Measurements from ENCODE around the gene R3HDM2.
"Not testable (repeated sequence)": the region's sequence is repeated elsewhere in the genome, so short reads cannot be mapped to it uniquely, and the experiment has no call there.

Gene R3HDM2

GRCh38 chr12:57329219-57329618, 101.6 kb downstream of the R3HDM2 start:
- DNase-seq (ENCODE audit: low spot score), result no peak

- no peak for DNase-seq (ENCODE audit: low spot score)
Observed at GRCh38 chr12:57325395-57325794, 105.4 kb downstream of the R3HDM2 start.

GRCh38 chr12:57323416-57323815, 107.4 kb downstream of the R3HDM2 start:
- no peak for DNase-seq (ENCODE audit: low spot score)

- no peak for DNase-seq (ENCODE audit: low spot score)
Observed at GRCh38 chr12:57320639-57321038, 110.2 kb downstream of the R3HDM2 start.

- DNase-seq (ENCODE audit: low spot score), result no peak
Observed at GRCh38 chr12:57319678-57320469, 111.0 kb downstream of the R3HDM2 start.

- no peak for DNase-seq (ENCODE audit: low spot score)
Observed at GRCh38 chr12:57315681-57316080, 115.2 kb downstream of the R3HDM2 start.

GRCh38 chr12:57312287-57312686, 118.6 kb downstream of the R3HDM2 start:
- DNase-seq (ENCODE audit: low spot score), result not testable (repeated sequence)

- DNase-seq (ENCODE audit: low spot score), result no peak
Observed at GRCh38 chr12:57309420-57309819, 121.4 kb downstream of the R3HDM2 start.

GRCh38 chr12:57300961-57301584, 129.8 kb downstream of the R3HDM2 start:
- no peak for DNase-seq (ENCODE audit: low spot score)

- DNase-seq (ENCODE audit: low spot score), result no peak
Observed at GRCh38 chr12:57299514-57300016, 131.3 kb downstream of the R3HDM2 start.

- no peak for DNase-seq (ENCODE audit: low spot score)
Observed at GRCh38 chr12:57296291-57296690, 134.6 kb downstream of the R3HDM2 start.

- not testable (repeated sequence) for DNase-seq (ENCODE audit: low spot score)
Observed at GRCh38 chr12:57282073-57282472, 148.8 kb downstream of the R3HDM2 start.

GRCh38 chr12:57280211-57281062, 150.4 kb downstream of the R3HDM2 start:
- DNase-seq (ENCODE audit: low spot score), result peak; percentile 73

- no peak for DNase-seq (ENCODE audit: low spot score)
Observed at GRCh38 chr12:57278465-57279381, 152.1 kb downstream of the R3HDM2 start.

GRCh38 chr12:57276935-57277563, 153.8 kb downstream of the R3HDM2 start:
- DNase-seq (ENCODE audit: low spot score), result no peak

- not testable (repeated sequence) for DNase-seq (ENCODE audit: low spot score)
Observed at GRCh38 chr12:57276233-57276632, 154.6 kb downstream of the R3HDM2 start.

GRCh38 chr12:57273516-57273915, 157.3 kb downstream of the R3HDM2 start:
- no peak for DNase-seq (ENCODE audit: low spot score)

- DNase-seq (ENCODE audit: low spot score), result no peak
Observed at GRCh38 chr12:57272337-57273151, 158.3 kb downstream of the R3HDM2 start.

- DNase-seq (ENCODE audit: low spot score), result no peak
Observed at GRCh38 chr12:57270966-57271470, 159.8 kb downstream of the R3HDM2 start.

- no peak for DNase-seq (ENCODE audit: low spot score)
Observed at GRCh38 chr12:57268264-57268663, 162.6 kb downstream of the R3HDM2 start.
